Measurements from ENCODE around the gene PHIP. TPM values are rescaled to one million over a fixed set of nuclear protein-coding genes. Genes with fewer than 3 reads are reported as not detected.

Gene PHIP
- total and polyA plus RNA-seq, 2 of the 8 experiments (the other 6 are each of a cell fraction or from before 2014, with no cell fraction given) = 7.3 to 56.2 TPM

GRCh38 chr6:79084693-79085092, 6.6 kb upstream of the PHIP start (continued):
- TF ChIP-seq CHD7 (IDR thresholded peaks at IDR 0.05; ENCODE audit: insufficient replicate concordance, low read length) (no peak), TAF7 (optimal IDR thresholded peaks at IDR 0.05; ENCODE audit: borderline replicate concordance, low read depth, low read length) (no peak)

Measured in H1 (cell line).